Activated naive CD4-positive, alpha-beta T cell treated with anti-CD3 and anti-CD28 coated beads, Interleukin-2, amount 10 ng/mL, durations not matched to agents 7 days and 5 days (primary cell): ENCODE results near the gene RMND5B.

Source experiments
- CTCF ChIA-PET: fragments of 350-600 bp; sonication (Branson Sonifier 250); formaldehyde crosslinking; loops from one replicate; lab custom pipeline; 2021; ENCODE audit warnings: antibody characterized with exemption; lab: Charles Lee
- DNase-seq: peaks from one replicate; pipeline ENCODE4 v3.0.0-alpha.2; 2020
- H3K27ac Mint-ChIP-seq: one replicate; pipeline ENCODE4 v1.8.0; 2021; ENCODE audit warnings: mild to moderate bottlenecking, moderate library complexity, mixed read lengths
- H3K27me3 Mint-ChIP-seq: one replicate; pipeline ENCODE4 v1.8.0; 2021; ENCODE audit warnings: mild to moderate bottlenecking, mixed read lengths
- H3K36me3 Mint-ChIP-seq: one replicate; pipeline ENCODE4 v1.8.0; 2021; ENCODE audit warnings: mixed read lengths
- H3K4me1 Mint-ChIP-seq: one replicate; pipeline ENCODE4 v1.8.0; 2021; ENCODE audit warnings: mixed read lengths
- H3K4me3 Mint-ChIP-seq: one replicate; pipeline ENCODE4 v1.8.0; 2021; ENCODE audit warnings: mild to moderate bottlenecking, moderate library complexity, mixed read lengths
- H3K9me3 Mint-ChIP-seq: one replicate; pipeline ENCODE4 v1.8.0; 2021; ENCODE audit warnings: mixed read lengths

Gene RMND5B

GRCh38 chr5:178116143-178116885, 14.5 kb upstream of the RMND5B start:
- CTCF ChIA-PET: interaction anchor here (1.1 to 2.0 kb wide), 2 partner anchors 10 to 40 kb away, joined by 3 to 5 read pairs; no protein-coding TSS in a partner anchor
- H3K4me3 Mint-ChIP-seq: peak overlapping the region; percentile 66
- H3K36me3 Mint-ChIP-seq: peaks cover 8% of the 10 kb centered on the region
- peaks cover 88% of the 10 kb centered on the region for H3K27me3 Mint-ChIP-seq
- no peaks in the 10 kb centered on the region for H3K9me3 Mint-ChIP-seq
- peak; percentile 70 for DNase-seq
- peak overlapping the region; percentile 62 for H3K27ac Mint-ChIP-seq
- H3K4me1 Mint-ChIP-seq: peaks cover 43% of the 10 kb centered on the region

- no peak overlapping the region for H3K4me3 Mint-ChIP-seq
- no peak overlapping the region for H3K27ac Mint-ChIP-seq
- peaks cover 38% of the 10 kb centered on the region for H3K4me1 Mint-ChIP-seq
- H3K36me3 Mint-ChIP-seq: peaks cover 7% of the 10 kb centered on the region
- peaks cover 78% of the 10 kb centered on the region for H3K27me3 Mint-ChIP-seq
- DNase-seq: no peak
- CTCF ChIA-PET: no interaction called here
- H3K9me3 Mint-ChIP-seq: no peaks in the 10 kb centered on the region
These were observed 12.7 kb upstream of the RMND5B start for GRCh38 chr5:178117923-178118701.

GRCh38 chr5:178119915-178120606, 10.8 kb upstream of the RMND5B start:
- H3K36me3 Mint-ChIP-seq: peaks cover 5% of the 10 kb centered on the region
- CTCF ChIA-PET: interaction anchor here (0.9 to 3.5 kb wide), 17 partner anchors 10 to 138 kb away, joined by 3 to 23 read pairs (median 7); no protein-coding TSS in a partner anchor
- DNase-seq: no peak
- H3K27ac Mint-ChIP-seq: no peak overlapping the region
- no peaks in the 10 kb centered on the region for H3K9me3 Mint-ChIP-seq
- peaks cover 70% of the 10 kb centered on the region for H3K27me3 Mint-ChIP-seq
- H3K4me3 Mint-ChIP-seq: no peak overlapping the region
- peaks cover 27% of the 10 kb centered on the region for H3K4me1 Mint-ChIP-seq

GRCh38 chr5:178120607-178121357, 10.0 kb upstream of the RMND5B start:
- DNase-seq: peak; percentile 92
- Mint-ChIP-seq H3K27me3 (peaks cover 63% of the 10 kb centered on the region), H3K9me3 (no peaks in the 10 kb centered on the region), H3K27ac (no peak overlapping the region), H3K4me3 (no peak overlapping the region), H3K4me1 (peaks cover 20% of the 10 kb centered on the region), H3K36me3 (peaks cover 5% of the 10 kb centered on the region)
- CTCF ChIA-PET: interaction anchor here (0.8 to 3.5 kb wide), 20 partner anchors 9 to 138 kb away, joined by 3 to 23 read pairs (median 6); no protein-coding TSS in a partner anchor

DNA sequence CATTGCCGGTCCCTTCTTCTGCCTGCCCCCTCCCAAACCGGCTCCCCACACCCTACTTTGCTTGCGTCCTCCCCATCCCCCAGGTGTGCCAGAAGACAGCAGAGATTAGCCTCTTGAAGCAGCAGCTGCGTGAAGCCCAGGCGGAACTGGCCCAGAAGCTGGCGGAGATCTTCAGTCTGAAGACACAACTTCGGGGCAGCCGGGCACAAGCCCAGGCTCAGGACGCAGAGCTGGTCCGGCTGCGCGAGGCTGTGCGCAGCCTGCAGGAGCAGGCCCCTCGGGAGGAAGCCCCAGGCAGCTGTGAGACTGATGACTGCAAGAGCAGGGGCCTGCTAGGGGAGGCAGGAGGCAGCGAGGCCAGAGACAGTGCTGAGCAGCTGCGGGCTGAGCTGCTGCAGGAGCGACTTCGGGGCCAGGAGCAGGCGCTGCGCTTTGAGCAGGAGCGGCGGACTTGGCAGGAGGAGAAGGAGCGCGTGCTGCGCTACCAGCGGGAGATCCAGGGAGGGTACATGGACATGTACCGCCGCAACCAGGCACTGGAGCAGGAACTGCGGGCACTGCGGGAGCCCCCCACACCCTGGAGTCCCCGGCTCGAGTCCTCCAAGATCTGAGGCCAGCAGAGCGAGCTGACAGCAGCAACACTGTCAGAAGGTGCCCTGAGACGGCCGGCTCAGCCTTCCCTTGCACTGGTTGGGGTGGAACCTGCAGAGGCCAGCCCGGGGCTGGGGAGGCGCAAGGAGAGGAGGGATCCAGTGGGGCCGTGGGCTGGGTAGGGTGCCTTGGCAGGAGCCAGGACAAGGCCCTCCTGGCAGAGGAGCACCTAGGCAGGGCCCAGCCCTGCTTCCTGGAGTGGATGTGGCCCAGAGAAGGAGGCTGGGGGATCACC, 9.2 kb upstream of the RMND5B start:
- peaks cover 13% of the 10 kb centered on the region for H3K4me1 Mint-ChIP-seq
- no peak overlapping the region for H3K27ac Mint-ChIP-seq
- CTCF ChIA-PET: interaction anchor here (0.8 to 3.5 kb wide), 18 partner anchors 8 to 65 kb away, joined by 3 to 23 read pairs (median 7); no protein-coding TSS in a partner anchor
- no peak overlapping the region for H3K4me3 Mint-ChIP-seq
- peaks cover 58% of the 10 kb centered on the region for H3K27me3 Mint-ChIP-seq
- DNase-seq: no peak
- H3K9me3 Mint-ChIP-seq: no peaks in the 10 kb centered on the region
- H3K36me3 Mint-ChIP-seq: peaks cover 2% of the 10 kb centered on the region

- H3K36me3 Mint-ChIP-seq: no peaks in the 10 kb centered on the region
- no peak overlapping the region for H3K4me3 Mint-ChIP-seq
- no peak overlapping the region for H3K27ac Mint-ChIP-seq
- CTCF ChIA-PET: interaction anchor here (1.1 to 3.5 kb wide), 4 partner anchors 22 to 47 kb away, joined by 3 to 23 read pairs (median 7); no protein-coding TSS in a partner anchor
- peaks cover 8% of the 10 kb centered on the region for H3K4me1 Mint-ChIP-seq
- H3K9me3 Mint-ChIP-seq: no peaks in the 10 kb centered on the region
- H3K27me3 Mint-ChIP-seq: peaks cover 53% of the 10 kb centered on the region
- no peak for DNase-seq
These were observed 8.5 kb upstream of the RMND5B start for GRCh38 chr5:178122346-178122745.

DNA sequence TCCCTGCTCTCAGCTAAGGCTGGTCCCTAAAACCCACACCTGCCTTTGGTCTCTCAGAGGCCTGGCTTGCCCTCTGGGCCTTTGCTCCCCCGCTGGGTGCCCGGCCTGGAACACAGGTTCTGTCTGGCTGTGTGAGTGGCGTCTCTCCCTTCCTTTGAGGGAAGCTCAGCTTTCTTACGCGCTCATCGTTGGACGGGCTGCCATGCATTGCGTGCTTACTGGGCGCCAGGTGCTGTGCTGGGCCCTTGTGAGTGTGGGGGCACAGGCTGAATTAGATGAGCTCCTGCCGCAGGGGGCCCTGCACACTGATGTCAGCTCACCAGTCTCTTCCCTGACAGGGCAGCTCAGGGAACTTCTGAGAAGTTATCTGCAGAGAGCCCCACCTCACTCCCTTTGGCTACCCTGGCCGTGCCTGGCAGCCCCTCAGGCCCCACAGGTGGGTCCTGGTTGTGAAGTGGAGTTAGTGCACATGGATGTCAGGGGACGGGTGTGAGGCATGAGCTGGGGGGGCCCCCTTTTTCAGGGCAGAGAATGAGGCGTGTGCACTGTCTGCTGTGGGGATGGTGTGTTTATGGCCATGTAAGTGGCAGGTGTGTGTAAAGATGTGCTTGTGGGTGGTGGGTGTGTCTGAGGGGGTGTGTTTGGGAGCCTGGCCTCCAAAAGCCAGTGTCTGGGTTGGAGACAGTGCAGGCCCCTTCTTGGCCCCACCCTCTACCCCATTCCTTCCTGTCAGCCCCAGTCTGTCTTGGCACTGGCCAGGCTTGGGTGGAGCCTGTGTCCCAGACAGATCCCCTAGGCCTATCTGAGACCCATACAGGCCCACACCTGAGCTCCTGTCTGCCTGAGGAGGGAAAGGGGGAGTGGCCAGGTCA, 7.5 kb upstream of the RMND5B start:
- Mint-ChIP-seq H3K9me3 (no peaks in the 10 kb centered on the region), H3K27me3 (peaks cover 51% of the 10 kb centered on the region), H3K27ac (no peak overlapping the region), H3K4me3 (no peak overlapping the region), H3K36me3 (no peaks in the 10 kb centered on the region), H3K4me1 (peaks cover 8% of the 10 kb centered on the region)
- CTCF ChIA-PET: interaction anchor here (1.1 to 1.3 kb wide), 2 partner anchors 21 to 28 kb away, joined by 3 to 4 read pairs; no protein-coding TSS in a partner anchor
- DNase-seq: no peak

GRCh38 chr5:178123966-178124925, 6.6 kb upstream of the RMND5B start:
- Mint-ChIP-seq H3K4me3 (no peak overlapping the region), H3K4me1 (peaks cover 8% of the 10 kb centered on the region), H3K9me3 (no peaks in the 10 kb centered on the region), H3K27ac (no peak overlapping the region), H3K27me3 (peaks cover 51% of the 10 kb centered on the region), H3K36me3 (no peaks in the 10 kb centered on the region)
- CTCF ChIA-PET: interaction anchor here (1.2 kb wide), 1 partner anchor 14 kb away, joined by 3 read pairs; no protein-coding TSS in a partner anchor
- no peak for DNase-seq

DNA sequence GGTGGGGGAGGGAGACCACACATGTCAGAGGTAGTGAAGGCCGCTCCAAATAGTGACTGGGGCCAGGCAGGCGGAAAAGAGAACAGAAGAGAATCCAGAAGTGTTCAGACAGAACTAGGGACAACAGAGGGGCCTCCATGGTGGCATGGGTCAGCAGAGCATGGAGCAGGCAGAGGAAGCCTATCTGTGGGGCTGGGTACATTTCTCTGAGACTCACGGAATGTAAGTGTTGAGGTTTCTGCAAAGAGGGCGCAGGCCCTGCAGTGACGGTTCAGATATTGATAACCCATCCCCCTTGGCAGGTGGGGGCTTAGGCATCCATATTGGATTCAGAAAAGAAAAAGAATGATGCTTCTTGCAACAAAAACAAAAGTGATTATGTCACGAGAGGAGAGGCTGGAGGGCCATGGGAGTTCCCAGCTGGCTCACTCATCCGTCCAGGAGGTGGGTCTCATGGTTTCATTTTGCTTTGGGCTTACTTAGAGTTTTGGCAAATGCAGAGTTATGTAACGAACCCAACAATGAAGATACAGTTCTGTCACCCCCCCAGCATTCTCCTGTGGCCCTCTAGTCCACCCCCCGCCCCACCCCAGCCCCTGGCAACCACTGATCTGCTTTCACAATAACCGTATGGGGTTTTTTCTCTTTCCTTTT, 5.4 kb upstream of the RMND5B start:
- Mint-ChIP-seq H3K27ac (no peak overlapping the region), H3K9me3 (no peaks in the 10 kb centered on the region), H3K4me1 (peaks cover 14% of the 10 kb centered on the region), H3K36me3 (no peaks in the 10 kb centered on the region), H3K27me3 (peaks cover 45% of the 10 kb centered on the region), H3K4me3 (no peak overlapping the region)
- CTCF ChIA-PET: interaction anchor here (1.2 kb wide), 1 partner anchor 15 kb away, joined by 3 read pairs; no protein-coding TSS in a partner anchor
- DNase-seq: no peak

DNA sequence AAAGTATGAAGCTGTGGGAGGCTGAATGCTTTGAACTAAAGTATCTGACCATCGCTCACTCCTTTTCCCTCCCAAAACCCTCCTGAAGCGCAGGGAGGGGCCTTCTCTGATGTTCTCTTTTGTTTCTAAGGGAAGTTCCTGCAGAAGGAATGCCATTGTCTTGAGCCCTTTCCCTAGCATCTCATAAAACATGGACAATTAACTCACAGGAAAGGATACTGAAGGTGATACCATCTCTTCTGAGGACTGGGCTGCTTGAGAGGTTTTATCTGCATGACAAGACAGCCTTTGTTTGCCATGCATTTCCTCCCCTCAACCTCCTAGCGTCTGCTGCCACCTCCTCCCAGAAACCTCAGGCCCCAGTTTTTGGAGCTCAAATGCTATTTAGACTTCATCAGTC, 4.3 kb upstream of the RMND5B start:
- H3K27ac Mint-ChIP-seq: no peak overlapping the region
- H3K4me1 Mint-ChIP-seq: peaks cover 11% of the 10 kb centered on the region
- H3K27me3 Mint-ChIP-seq: peaks cover 37% of the 10 kb centered on the region
- H3K4me3 Mint-ChIP-seq: no peak overlapping the region
- CTCF ChIA-PET: no interaction called here
- no peak for DNase-seq
- H3K36me3 Mint-ChIP-seq: peaks cover 1% of the 10 kb centered on the region
- no peaks in the 10 kb centered on the region for H3K9me3 Mint-ChIP-seq
